GM18907 (cell line): Measurements from ENCODE around the gene PHKB.

Experiments
- ATAC-seq: cut with Tn5 transposase; IDR thresholded peaks from one replicate; pipeline ENCODE4 v1.9.1; 2021; ENCODE audit warnings: mild to moderate bottlenecking, moderate library complexity; ENCODE audit not compliant: unreplicated experiment

Gene PHKB

GRCh38 chr16:47721006-47721637 lies 260.0 kb downstream of the PHKB start:
- no peak for ATAC-seq

GRCh38 chr16:47722046-47722445 lies 260.9 kb downstream of the PHKB start:
- no peak for ATAC-seq

GRCh38 chr16:47724115-47724785 lies 263.1 kb downstream of the PHKB start:
- no peak for ATAC-seq

GRCh38 chr16:47725188-47725695 lies 264.1 kb downstream of the PHKB start:
- ATAC-seq: no peak

GRCh38 chr16:47726031-47726675 lies 265.0 kb downstream of the PHKB start:
- ATAC-seq: no peak

- ATAC-seq: no peak
Observed at GRCh38 chr16:47727131-47727530, 266.0 kb downstream of the PHKB start.

GRCh38 chr16:47728205-47728604 lies 267.1 kb downstream of the PHKB start:
- no peak for ATAC-seq

- ATAC-seq: no peak
Observed at GRCh38 chr16:47729701-47730100, 268.6 kb downstream of the PHKB start.

- ATAC-seq: no peak
Observed at GRCh38 chr16:47731252-47731651, 270.1 kb downstream of the PHKB start.

- no peak for ATAC-seq
Observed at GRCh38 chr16:47732122-47732521, 271.0 kb downstream of the PHKB start.

GRCh38 chr16:47732523-47733111 lies 271.5 kb downstream of the PHKB start:
- no peak for ATAC-seq

GRCh38 chr16:47734081-47734857 lies 273.1 kb downstream of the PHKB start:
- no peak for ATAC-seq

- ATAC-seq: no peak
Observed at GRCh38 chr16:47734987-47735594, 274.0 kb downstream of the PHKB start.

GRCh38 chr16:47750371-47750770 lies 289.2 kb downstream of the PHKB start:
- no peak for ATAC-seq
